GM12865 (cell line): Measurements from ENCODE around the gene KDELR3.
A peak's percentile ranks its signal among the peaks of the same experiment; 100 is the strongest.

ENCODE experiments used
- DNase-seq: peaks from one replicate; pipeline ENCODE4 v3.0.0; 2010; ENCODE audit warnings: low read depth
- H3K4me3 ChIP-seq: 2 replicates; pipeline ENCODE4 v1.5.1; 2011; ENCODE audit warnings: mild to moderate bottlenecking, low read depth, low read length, control low read depth
- TF ChIP-seq, protein P1 (sequence below): IDR thresholded peaks from 2 replicates; pipeline ENCODE4 v1.5.1; 2011; ENCODE audit warnings: low read length, control low read depth, low read depth, inconsistent platforms; ENCODE audit not compliant: insufficient read depth; ENCODE audit errors: missing control alignments

The KDELR3 gene

DNA sequence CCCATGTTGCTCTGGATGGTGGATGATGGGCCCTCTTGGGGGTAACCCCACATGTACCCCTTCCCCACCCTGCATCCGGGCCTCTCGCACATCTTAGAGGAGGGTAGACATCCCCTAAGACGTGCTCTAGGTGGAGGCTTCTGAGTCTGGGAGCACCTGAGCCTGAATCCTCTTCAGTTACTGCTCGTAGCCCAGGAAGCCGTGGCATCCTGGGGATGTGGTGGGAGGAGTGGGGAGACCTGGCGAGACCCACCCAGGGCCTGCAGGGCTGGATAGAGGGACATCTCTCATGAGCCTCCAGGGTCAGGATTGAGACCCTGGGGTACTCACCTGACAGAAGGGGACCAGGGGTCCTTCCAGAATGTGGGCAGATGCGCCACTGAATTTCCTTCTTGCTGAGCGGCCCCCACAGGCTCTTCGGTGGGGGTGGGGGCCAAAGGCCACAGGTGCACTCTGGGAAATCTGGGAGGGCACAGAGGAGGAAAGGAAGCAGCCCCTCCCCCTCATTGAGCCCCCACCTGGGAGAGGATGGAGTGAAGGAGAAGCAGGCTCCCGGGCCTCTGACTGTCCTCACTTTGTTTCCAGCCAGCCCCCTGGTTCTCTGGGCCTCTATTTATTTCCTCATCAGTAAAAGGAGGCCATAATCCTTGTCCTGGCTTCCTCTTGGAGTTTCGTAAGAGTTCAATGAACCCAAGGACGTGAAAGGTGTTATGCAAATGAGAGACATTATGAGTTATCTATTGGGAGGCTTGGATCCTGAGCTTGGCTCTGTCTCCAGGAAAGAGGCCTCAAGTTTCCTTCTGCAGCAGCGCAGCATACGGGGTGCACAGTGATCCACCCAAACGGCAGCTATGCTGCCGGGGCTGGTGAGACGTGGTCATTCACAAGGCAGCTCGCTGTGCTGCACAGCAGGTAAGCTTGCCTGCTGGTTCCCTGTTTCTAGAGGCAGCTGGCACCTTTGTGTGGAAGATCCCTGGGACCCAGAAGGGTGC, 44.1 kb upstream of the KDELR3 start:
- TF ChIP-seq, protein P1, sequence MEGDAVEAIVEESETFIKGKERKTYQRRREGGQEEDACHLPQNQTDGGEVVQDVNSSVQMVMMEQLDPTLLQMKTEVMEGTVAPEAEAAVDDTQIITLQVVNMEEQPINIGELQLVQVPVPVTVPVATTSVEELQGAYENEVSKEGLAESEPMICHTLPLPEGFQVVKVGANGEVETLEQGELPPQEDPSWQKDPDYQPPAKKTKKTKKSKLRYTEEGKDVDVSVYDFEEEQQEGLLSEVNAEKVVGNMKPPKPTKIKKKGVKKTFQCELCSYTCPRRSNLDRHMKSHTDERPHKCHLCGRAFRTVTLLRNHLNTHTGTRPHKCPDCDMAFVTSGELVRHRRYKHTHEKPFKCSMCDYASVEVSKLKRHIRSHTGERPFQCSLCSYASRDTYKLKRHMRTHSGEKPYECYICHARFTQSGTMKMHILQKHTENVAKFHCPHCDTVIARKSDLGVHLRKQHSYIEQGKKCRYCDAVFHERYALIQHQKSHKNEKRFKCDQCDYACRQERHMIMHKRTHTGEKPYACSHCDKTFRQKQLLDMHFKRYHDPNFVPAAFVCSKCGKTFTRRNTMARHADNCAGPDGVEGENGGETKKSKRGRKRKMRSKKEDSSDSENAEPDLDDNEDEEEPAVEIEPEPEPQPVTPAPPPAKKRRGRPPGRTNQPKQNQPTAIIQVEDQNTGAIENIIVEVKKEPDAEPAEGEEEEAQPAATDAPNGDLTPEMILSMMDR = no peak
- H3K4me3 ChIP-seq = no peak overlapping the region
- no peak for DNase-seq

DNA sequence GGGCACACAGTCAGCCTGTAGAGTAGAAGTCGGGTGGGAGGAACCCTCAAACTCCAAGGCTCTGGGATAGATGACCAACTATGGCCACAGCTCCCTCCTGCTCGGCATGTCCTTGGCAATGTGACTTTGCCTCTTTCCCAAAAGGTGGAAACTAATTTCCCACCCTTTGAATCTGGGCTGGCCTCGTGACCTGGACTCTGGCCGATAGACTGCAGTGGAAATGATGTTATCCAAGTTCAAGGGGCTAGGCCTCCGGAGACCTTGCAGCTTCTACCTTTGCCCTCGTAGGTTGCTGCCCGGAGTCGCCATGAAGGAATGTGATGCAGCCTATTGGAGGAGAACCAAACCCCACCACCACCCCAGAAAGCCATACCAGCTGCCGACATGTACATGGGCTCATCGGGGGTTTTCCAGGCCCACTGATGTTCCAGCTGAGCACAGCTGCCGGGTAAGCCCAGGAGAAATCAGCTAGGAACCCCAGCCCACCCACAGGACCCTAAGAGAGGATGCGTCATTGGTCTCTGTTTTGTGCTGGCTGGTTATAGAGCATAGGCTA, 43.3 kb upstream of the KDELR3 start:
- TF ChIP-seq, protein P1 = no peak
- H3K4me3 ChIP-seq = no peak overlapping the region
- peak; percentile 30 for DNase-seq

DNA sequence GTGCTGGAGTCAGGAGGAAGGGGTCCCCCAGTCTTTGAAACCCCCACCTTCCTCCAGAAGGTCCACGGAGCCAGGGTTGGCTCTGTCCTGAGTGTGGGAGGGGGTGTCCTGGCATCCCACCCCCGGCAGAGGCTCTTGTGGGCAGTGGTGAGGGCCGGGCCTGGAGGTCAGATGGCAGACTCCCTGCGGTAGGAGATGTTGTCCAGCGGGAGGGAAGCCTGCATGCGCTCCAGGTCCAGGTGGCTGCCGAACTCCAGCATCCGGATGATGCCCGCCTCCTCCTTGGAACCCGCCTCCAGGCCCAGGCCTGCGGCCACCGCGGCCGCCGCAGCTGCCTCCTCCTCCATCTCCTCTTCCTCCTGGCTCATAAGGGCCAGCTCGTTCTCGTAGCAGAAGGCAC, 41.3 kb upstream of the KDELR3 start:
- H3K4me3 ChIP-seq = no peak overlapping the region
- TF ChIP-seq, protein P1 = no peak
- no peak for DNase-seq

DNA sequence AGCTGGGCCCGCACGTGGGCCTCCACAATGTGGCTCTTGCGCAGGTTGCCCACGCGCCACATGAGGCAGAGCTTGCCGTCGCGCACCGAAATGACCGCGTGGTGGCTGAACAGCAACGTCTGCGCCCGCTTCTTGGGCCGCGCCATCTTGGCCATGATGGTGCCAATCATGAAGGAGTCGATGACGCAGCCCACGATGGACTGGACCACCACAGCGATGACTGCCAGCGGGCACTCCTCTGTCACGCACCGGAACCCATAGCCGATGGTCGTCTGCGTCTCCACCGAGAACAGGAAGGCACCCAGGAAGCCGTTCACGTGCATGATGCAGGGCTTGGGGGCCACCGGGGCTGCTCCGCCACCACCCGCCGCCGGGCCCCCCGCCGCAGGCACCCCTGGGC, 40.4 kb upstream of the KDELR3 start:
- TF ChIP-seq, protein P1 = no peak
- no peak overlapping the region for H3K4me3 ChIP-seq

DNA sequence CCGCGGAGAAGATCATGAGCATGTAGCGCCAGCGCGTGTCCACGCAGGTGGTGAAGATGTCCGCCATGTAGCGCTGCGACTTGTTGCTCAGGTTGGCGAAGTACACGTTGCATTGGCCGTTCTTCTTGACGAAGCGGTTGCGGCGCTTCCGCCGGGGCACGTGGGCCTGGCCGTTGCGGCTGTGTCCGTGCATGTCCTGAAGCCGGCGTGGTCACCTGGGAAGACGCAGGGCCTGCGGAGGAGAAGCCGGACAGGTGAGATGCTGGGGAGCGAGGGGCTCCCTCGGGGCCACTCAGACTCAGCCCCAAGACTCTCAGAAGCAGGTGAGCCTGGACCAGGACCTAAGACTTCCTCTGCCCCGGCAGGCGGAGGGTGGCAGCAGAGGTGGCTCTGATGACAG, 40.0 kb upstream of the KDELR3 start:
- H3K4me3 ChIP-seq = no peak overlapping the region
- DNase-seq = no peak
- TF ChIP-seq, protein P1 = no peak

More for the DNA sequence above, 40.4 kb upstream of the KDELR3 start:
- DNase-seq = no peak

DNA sequence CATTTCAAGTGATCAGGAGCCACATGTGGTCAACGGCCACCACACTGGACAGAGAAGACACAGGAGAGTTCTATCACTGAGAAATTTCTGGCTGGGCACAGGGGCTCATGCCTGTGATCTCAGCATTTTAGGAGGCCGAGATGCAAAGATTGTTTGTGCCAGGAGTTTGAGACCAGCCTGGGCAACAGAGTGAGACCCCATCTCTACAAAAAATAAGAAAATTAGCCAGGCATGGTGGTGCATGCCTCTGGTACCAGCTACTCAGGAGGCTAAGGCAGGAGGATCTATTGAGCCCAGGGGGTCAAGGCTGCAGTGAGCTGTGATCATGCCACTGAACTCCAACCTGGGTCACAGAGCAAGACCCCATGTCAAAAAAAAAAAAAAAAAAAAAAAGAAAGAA, 39.2 kb upstream of the KDELR3 start:
- H3K4me3 ChIP-seq = no peak overlapping the region
- TF ChIP-seq, protein P1 = no peak
- DNase-seq = no peak
